SK-N-SH (cell line): ENCODE results near the gene MUC20.

Experiments used
- EP300 ChIP-seq, 2 experiments: IDR thresholded peaks; 2 replicates each; pipeline versions ENCODE4 v1.4.0 to v1.6.1; 2012; ENCODE audit warnings: borderline replicate concordance in 1 of 2, low read depth in 1 of 2, low read length in 1 of 2
- FOXJ3 ChIP-seq: sonication (generic); formaldehyde crosslinking; IDR thresholded peaks from 2 replicates; pipeline ENCODE4 v1.5.1; 2020; ENCODE audit warnings: mild to moderate bottlenecking, missing genetic modification reagents
- JUND ChIP-seq: IDR thresholded peaks from 2 replicates; pipeline ENCODE4 v1.4.0; 2012
- MEF2A ChIP-seq: IDR thresholded peaks from 2 replicates; pipeline ENCODE4 v1.4.0; 2012; ENCODE audit warnings: low read depth, borderline replicate concordance
- POLR2AphosphoS5 ChIP-seq: IDR thresholded peaks from 2 replicates; pipeline ENCODE4 v1.6.1; 2012; ENCODE audit warnings: low read depth, low read length
- TF ChIP-seq, protein P1 (sequence below): IDR thresholded peaks from 2 replicates; pipeline ENCODE4 v1.6.1; 2012; ENCODE audit warnings: mild to moderate bottlenecking, low read depth, low read length, moderate library complexity
- TF ChIP-seq, protein P2 (sequence below): fragments of 200-600 bp; sonication (generic); IDR thresholded peaks from 2 replicates; pipeline ENCODE4 v1.6.1; 2017; ENCODE audit warnings: antibody characterized with exemption, mild to moderate bottlenecking, moderate library complexity

DNA sequence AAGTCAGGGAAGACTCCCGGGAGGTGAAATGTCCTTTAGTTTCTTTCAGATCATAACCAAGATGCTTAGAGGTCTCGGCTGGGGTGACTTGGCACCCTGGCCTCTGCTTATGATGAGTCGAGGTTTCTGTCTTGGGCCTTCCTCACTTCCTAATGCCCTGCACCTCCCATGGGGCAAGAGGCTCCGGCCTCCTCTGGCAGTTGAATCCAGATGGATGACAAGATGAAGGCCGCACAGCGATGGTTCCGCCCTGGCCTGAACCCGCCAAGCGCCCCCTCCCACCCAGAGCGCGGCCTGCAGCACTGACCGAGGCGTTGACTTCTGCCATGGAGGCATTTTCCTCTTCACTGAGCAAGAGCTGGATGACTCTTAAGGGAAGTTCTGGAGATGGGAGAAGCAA lies 31.3 kb downstream of the MUC20 start:
- TF ChIP-seq EP300 (IDR thresholded peaks at IDR 0.05; ENCODE audit: borderline replicate concordance in 1 of 2, low read depth in 1 of 2, low read length in 1 of 2) (no peak), POLR2AphosphoS5 (no peak), MEF2A (no peak), FOXJ3 (CRISPR knock-in tag) (no peak), JUND (no peak)
- TF ChIP-seq, protein P1, sequence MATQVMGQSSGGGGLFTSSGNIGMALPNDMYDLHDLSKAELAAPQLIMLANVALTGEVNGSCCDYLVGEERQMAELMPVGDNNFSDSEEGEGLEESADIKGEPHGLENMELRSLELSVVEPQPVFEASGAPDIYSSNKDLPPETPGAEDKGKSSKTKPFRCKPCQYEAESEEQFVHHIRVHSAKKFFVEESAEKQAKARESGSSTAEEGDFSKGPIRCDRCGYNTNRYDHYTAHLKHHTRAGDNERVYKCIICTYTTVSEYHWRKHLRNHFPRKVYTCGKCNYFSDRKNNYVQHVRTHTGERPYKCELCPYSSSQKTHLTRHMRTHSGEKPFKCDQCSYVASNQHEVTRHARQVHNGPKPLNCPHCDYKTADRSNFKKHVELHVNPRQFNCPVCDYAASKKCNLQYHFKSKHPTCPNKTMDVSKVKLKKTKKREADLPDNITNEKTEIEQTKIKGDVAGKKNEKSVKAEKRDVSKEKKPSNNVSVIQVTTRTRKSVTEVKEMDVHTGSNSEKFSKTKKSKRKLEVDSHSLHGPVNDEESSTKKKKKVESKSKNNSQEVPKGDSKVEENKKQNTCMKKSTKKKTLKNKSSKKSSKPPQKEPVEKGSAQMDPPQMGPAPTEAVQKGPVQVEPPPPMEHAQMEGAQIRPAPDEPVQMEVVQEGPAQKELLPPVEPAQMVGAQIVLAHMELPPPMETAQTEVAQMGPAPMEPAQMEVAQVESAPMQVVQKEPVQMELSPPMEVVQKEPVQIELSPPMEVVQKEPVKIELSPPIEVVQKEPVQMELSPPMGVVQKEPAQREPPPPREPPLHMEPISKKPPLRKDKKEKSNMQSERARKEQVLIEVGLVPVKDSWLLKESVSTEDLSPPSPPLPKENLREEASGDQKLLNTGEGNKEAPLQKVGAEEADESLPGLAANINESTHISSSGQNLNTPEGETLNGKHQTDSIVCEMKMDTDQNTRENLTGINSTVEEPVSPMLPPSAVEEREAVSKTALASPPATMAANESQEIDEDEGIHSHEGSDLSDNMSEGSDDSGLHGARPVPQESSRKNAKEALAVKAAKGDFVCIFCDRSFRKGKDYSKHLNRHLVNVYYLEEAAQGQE, result no peak
- TF ChIP-seq, protein P2, sequence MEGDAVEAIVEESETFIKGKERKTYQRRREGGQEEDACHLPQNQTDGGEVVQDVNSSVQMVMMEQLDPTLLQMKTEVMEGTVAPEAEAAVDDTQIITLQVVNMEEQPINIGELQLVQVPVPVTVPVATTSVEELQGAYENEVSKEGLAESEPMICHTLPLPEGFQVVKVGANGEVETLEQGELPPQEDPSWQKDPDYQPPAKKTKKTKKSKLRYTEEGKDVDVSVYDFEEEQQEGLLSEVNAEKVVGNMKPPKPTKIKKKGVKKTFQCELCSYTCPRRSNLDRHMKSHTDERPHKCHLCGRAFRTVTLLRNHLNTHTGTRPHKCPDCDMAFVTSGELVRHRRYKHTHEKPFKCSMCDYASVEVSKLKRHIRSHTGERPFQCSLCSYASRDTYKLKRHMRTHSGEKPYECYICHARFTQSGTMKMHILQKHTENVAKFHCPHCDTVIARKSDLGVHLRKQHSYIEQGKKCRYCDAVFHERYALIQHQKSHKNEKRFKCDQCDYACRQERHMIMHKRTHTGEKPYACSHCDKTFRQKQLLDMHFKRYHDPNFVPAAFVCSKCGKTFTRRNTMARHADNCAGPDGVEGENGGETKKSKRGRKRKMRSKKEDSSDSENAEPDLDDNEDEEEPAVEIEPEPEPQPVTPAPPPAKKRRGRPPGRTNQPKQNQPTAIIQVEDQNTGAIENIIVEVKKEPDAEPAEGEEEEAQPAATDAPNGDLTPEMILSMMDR, result no peak
